WTC11 (cell line): ENCODE measurements around the gene CD9.

Experiments used
- ETV6 ChIP-seq: sonication (generic); formaldehyde crosslinking; IDR thresholded peaks from 2 replicates; pipeline ENCODE4 v1.8.1; 2022; ENCODE audit warnings: mild to moderate bottlenecking, missing genetic modification reagents
- IRF2 ChIP-seq: sonication (generic); formaldehyde crosslinking; IDR thresholded peaks from 2 replicates; pipeline ENCODE4 v1.8.0; 2022; ENCODE audit warnings: low read depth, missing genetic modification reagents, borderline replicate concordance
- ZNF423 ChIP-seq: fragments of 250-450 bp; sonication (Bioruptor Pico); IDR thresholded peaks from 2 replicates; pipeline ENCODE4 v2.1.2; 2022; ENCODE audit warnings: mild to moderate bottlenecking, moderate library complexity
- TF ChIP-seq, protein P1 (sequence below): sonication (generic); formaldehyde crosslinking; IDR thresholded peaks from 2 replicates; pipeline ENCODE4 v1.8.1; 2022; ENCODE audit warnings: missing genetic modification reagents, borderline replicate concordance
- TF ChIP-seq, protein P2 (sequence below): fragments of 200-600 bp; IDR thresholded peaks from 2 replicates; pipeline ENCODE4 v1.8.0; 2022; ENCODE audit warnings: antibody characterized with exemption

DNA sequence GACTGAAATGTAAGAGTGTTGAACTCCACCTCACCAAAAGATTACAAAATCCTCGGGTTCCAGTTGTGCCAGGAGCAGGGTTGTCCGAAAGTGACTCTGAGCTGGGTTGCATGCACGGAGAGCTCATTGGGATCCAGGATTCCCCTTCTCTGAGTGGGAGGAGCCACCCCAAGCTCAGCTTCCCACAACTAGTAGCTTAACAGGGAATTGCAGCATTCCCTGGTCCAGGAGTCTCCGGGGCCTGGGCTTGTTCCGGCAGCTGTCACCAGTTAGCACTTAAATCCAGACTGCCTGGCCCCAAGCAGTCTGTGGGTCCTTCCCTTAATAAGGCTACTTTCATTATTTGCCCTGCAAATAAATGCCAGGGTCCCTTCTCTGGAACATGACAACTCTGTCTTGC is 50.1 kb downstream of the CD9 start:
- no peak for TF ChIP-seq ZNF423 (CRISPR knock-in tag)
- TF ChIP-seq, protein P1, sequence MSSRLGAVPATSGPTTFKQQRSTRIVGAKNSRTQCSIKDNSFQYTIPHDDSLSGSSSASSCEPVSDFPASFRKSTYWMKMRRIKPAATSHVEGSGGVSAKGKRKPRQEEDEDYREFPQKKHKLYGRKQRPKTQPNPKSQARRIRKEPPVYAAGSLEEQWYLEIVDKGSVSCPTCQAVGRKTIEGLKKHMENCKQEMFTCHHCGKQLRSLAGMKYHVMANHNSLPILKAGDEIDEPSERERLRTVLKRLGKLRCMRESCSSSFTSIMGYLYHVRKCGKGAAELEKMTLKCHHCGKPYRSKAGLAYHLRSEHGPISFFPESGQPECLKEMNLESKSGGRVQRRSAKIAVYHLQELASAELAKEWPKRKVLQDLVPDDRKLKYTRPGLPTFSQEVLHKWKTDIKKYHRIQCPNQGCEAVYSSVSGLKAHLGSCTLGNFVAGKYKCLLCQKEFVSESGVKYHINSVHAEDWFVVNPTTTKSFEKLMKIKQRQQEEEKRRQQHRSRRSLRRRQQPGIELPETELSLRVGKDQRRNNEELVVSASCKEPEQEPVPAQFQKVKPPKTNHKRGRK (CRISPR knock-in tag): no peak
- TF ChIP-seq, protein P2, sequence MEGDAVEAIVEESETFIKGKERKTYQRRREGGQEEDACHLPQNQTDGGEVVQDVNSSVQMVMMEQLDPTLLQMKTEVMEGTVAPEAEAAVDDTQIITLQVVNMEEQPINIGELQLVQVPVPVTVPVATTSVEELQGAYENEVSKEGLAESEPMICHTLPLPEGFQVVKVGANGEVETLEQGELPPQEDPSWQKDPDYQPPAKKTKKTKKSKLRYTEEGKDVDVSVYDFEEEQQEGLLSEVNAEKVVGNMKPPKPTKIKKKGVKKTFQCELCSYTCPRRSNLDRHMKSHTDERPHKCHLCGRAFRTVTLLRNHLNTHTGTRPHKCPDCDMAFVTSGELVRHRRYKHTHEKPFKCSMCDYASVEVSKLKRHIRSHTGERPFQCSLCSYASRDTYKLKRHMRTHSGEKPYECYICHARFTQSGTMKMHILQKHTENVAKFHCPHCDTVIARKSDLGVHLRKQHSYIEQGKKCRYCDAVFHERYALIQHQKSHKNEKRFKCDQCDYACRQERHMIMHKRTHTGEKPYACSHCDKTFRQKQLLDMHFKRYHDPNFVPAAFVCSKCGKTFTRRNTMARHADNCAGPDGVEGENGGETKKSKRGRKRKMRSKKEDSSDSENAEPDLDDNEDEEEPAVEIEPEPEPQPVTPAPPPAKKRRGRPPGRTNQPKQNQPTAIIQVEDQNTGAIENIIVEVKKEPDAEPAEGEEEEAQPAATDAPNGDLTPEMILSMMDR: no peak
- no peak for TF ChIP-seq IRF2 (CRISPR knock-in tag)
- no peak for TF ChIP-seq ETV6 (CRISPR knock-in tag)
